Nephron (organoid): ENCODE data around the gene MLLT10.

Experiments used
- H3K27ac Mint-ChIP-seq, 3 experiments: 2 replicates each; pipeline ENCODE4 v1.8.0; 2020; ENCODE audit warnings: mixed read lengths in 3 of 3, mild to moderate bottlenecking in 2 of 3, moderate library complexity in 1 of 3
- H3K27me3 Mint-ChIP-seq: 2 replicates; pipeline ENCODE4 v1.8.0; 2021; ENCODE audit warnings: low read depth, mild to moderate bottlenecking, moderate library complexity, mixed read lengths
- H3K36me3 Mint-ChIP-seq: 2 replicates; pipeline ENCODE4 v1.8.0; 2020; ENCODE audit warnings: low read depth, mixed read lengths
- H3K4me1 Mint-ChIP-seq: 2 replicates; pipeline ENCODE4 v1.8.0; 2020; ENCODE audit warnings: mixed read lengths
- H3K4me3 Mint-ChIP-seq, 3 experiments: 2 replicates each; pipeline ENCODE4 v1.8.0; 2020; ENCODE audit warnings: mild to moderate bottlenecking in 3 of 3, mixed read lengths in 3 of 3, moderate library complexity in 2 of 3
- H3K9me3 Mint-ChIP-seq: 2 replicates; pipeline ENCODE4 v1.8.0; 2020; ENCODE audit warnings: mixed read lengths
- CTCF ChIP-seq, 3 experiments: fragments of 200-600 bp; sonication (generic); IDR thresholded peaks; one replicate each; pipeline ENCODE4 v1.5.0; 2021; ENCODE audit warnings: antibody characterized with exemption in 3 of 3; ENCODE audit not compliant: unreplicated experiment in 3 of 3

MLLT10 gene

GRCh38 chr10:21513405-21513788 lies 20.6 kb upstream of the MLLT10 start:
- H3K4me3 Mint-ChIP-seq: peak overlapping the region; percentile 78 to 94 (median 84)
- no peak for TF ChIP-seq CTCF (IDR thresholded peaks at IDR 0.05; ENCODE audit: unreplicated experiment in 3 of 3)
- peak overlapping the region; percentile 99 for H3K27ac Mint-ChIP-seq
- H3K36me3 Mint-ChIP-seq: peaks cover 22% of the 10 kb centered on the region
- peaks cover 58% of the 10 kb centered on the region for H3K4me1 Mint-ChIP-seq
- H3K27me3 Mint-ChIP-seq: peaks cover 4% of the 10 kb centered on the region
- H3K9me3 Mint-ChIP-seq: no peaks in the 10 kb centered on the region

GRCh38 chr10:21514129-21514817 lies 19.8 kb upstream of the MLLT10 start:
- Mint-ChIP-seq H3K4me1 (peaks cover 56% of the 10 kb centered on the region), H3K4me3 (peak overlapping the region; percentile 94 to 97 (median 96)), H3K27me3 (peaks cover 4% of the 10 kb centered on the region), H3K36me3 (peaks cover 22% of the 10 kb centered on the region), H3K9me3 (no peaks in the 10 kb centered on the region), H3K27ac (peak overlapping the region; percentile 96 to 99 (median 99))
- TF ChIP-seq CTCF (IDR thresholded peaks at IDR 0.05; ENCODE audit: unreplicated experiment in 3 of 3): no peak

GRCh38 chr10:21514818-21515351 lies 19.1 kb upstream of the MLLT10 start:
- peaks cover 57% of the 10 kb centered on the region for H3K4me1 Mint-ChIP-seq
- no peaks in the 10 kb centered on the region for H3K9me3 Mint-ChIP-seq
- H3K27me3 Mint-ChIP-seq: peaks cover 4% of the 10 kb centered on the region
- peaks cover 22% of the 10 kb centered on the region for H3K36me3 Mint-ChIP-seq
- H3K4me3 Mint-ChIP-seq: peak overlapping the region; percentile 94 to 97 (median 96)
- peak overlapping the region; percentile 96 to 99 (median 99) for H3K27ac Mint-ChIP-seq
- no peak for TF ChIP-seq CTCF (IDR thresholded peaks at IDR 0.05; ENCODE audit: unreplicated experiment in 3 of 3)

- TF ChIP-seq CTCF (IDR thresholded peaks at IDR 0.05; ENCODE audit: unreplicated experiment in 3 of 3): no peak
- no peaks in the 10 kb centered on the region for H3K9me3 Mint-ChIP-seq
- H3K4me3 Mint-ChIP-seq: peak overlapping the region; percentile 94 to 97 (median 96)
- peaks cover 22% of the 10 kb centered on the region for H3K36me3 Mint-ChIP-seq
- peak overlapping the region; percentile 96 to 99 (median 99) for H3K27ac Mint-ChIP-seq
- peaks cover 4% of the 10 kb centered on the region for H3K27me3 Mint-ChIP-seq
- peaks cover 62% of the 10 kb centered on the region for H3K4me1 Mint-ChIP-seq
These were observed 18.4 kb upstream of the MLLT10 start for GRCh38 chr10:21515361-21516241.

- H3K27ac Mint-ChIP-seq: peak overlapping the region; percentile 96 to 99 (median 99)
These were observed 17.5 kb upstream of the MLLT10 start for GRCh38 chr10:21516242-21517131.

More at GRCh38 chr10:21516242-21517131, 17.5 kb upstream of the MLLT10 start:
- peaks cover 22% of the 10 kb centered on the region for H3K36me3 Mint-ChIP-seq
- H3K27me3 Mint-ChIP-seq: peaks cover 4% of the 10 kb centered on the region
- peaks cover 60% of the 10 kb centered on the region for H3K4me1 Mint-ChIP-seq
- no peaks in the 10 kb centered on the region for H3K9me3 Mint-ChIP-seq
- TF ChIP-seq CTCF (IDR thresholded peaks at IDR 0.05; ENCODE audit: unreplicated experiment in 3 of 3): no peak
- peak overlapping the region; percentile 95 to 97 (median 96) for H3K4me3 Mint-ChIP-seq
